Astrocyte (in vitro differentiated cells and primary cell): ENCODE results near the gene INSRR. TPM values are rescaled to one million over a fixed set of nuclear protein-coding genes. Genes with fewer than 3 reads are reported as not detected.

Experiments used
- DNase-seq: peaks from one replicate; pipeline ENCODE4 v3.0.0-alpha.2; 2010; ENCODE audit warnings: low read depth
- FAIRE-seq: peaks from 2 replicates; lab custom pipeline; 2011; peaks lifted over from hg19 to GRCh38; lab: Jason Lieb, UNC
- H2AFZ ChIP-seq: 2 replicates; pipeline ENCODE4 v1.6.0; 2012; ENCODE audit warnings: low read depth, low read length, inconsistent platforms
- H3K27ac ChIP-seq: 2 replicates; pipeline ENCODE4 v1.5.1; 2011; ENCODE audit warnings: low read depth, low read length, inconsistent platforms
- H3K27me3 ChIP-seq: 2 replicates; pipeline ENCODE4 v1.6.0; 2011; ENCODE audit warnings: low read length, inconsistent platforms; ENCODE audit not compliant: insufficient read depth
- H3K36me3 ChIP-seq: 2 replicates; pipeline ENCODE4 v1.5.1; 2011; ENCODE audit warnings: low read length, inconsistent platforms; ENCODE audit not compliant: insufficient read depth
- H3K4me1 ChIP-seq: 2 replicates; pipeline ENCODE4 v1.5.1; 2011; ENCODE audit warnings: low read length, inconsistent platforms; ENCODE audit not compliant: insufficient read depth
- H3K4me2 ChIP-seq: 2 replicates; pipeline ENCODE4 v1.6.0; 2012; ENCODE audit warnings: low read length, inconsistent platforms
- H3K4me3 ChIP-seq: 2 replicates; pipeline ENCODE4 v1.5.1; 2011; ENCODE audit warnings: low read depth, mild to moderate bottlenecking, low read length, inconsistent platforms; ENCODE audit not compliant: insufficient read depth
- H3K79me2 ChIP-seq: 2 replicates; pipeline ENCODE4 v1.6.0; 2012; ENCODE audit warnings: mild to moderate bottlenecking, low read length, inconsistent platforms; ENCODE audit not compliant: insufficient read depth
- H3K9ac ChIP-seq: 2 replicates; pipeline ENCODE4 v1.6.0; 2012; ENCODE audit warnings: mild to moderate bottlenecking, low read length, inconsistent platforms
- H3K9me3 ChIP-seq: 2 replicates; pipeline ENCODE4 v1.5.1; 2012; ENCODE audit warnings: low read depth, mild to moderate bottlenecking, low read length, inconsistent platforms; ENCODE audit not compliant: insufficient read depth
- H4K20me1 ChIP-seq: 2 replicates; pipeline ENCODE4 v1.6.0; 2012; ENCODE audit warnings: low read length, inconsistent platforms; ENCODE audit not compliant: insufficient read depth
- H3K27ac Mint-ChIP-seq: one replicate; pipeline ENCODE4 v1.8.0; 2021; ENCODE audit warnings: mild to moderate bottlenecking, mixed read lengths; ENCODE audit not compliant: unreplicated experiment
- H3K27me3 Mint-ChIP-seq: one replicate; pipeline ENCODE4 v1.8.0; 2021; ENCODE audit warnings: low read depth, mixed read lengths; ENCODE audit not compliant: unreplicated experiment
- H3K36me3 Mint-ChIP-seq: one replicate; pipeline ENCODE4 v1.8.0; 2021; ENCODE audit warnings: low read depth, mixed read lengths; ENCODE audit not compliant: unreplicated experiment
- H3K4me1 Mint-ChIP-seq: one replicate; pipeline ENCODE4 v1.8.0; 2021; ENCODE audit warnings: low read depth, mixed read lengths; ENCODE audit not compliant: unreplicated experiment
- H3K4me3 Mint-ChIP-seq: one replicate; pipeline ENCODE4 v1.8.0; 2021; ENCODE audit warnings: mild to moderate bottlenecking, moderate library complexity, mixed read lengths; ENCODE audit not compliant: unreplicated experiment
- H3K9me3 Mint-ChIP-seq: one replicate; pipeline ENCODE4 v1.8.0; 2021; ENCODE audit warnings: mild to moderate bottlenecking, mixed read lengths; ENCODE audit not compliant: unreplicated experiment
- CTCF ChIP-seq: IDR thresholded peaks from 2 replicates; pipeline ENCODE4 v1.5.1; 2011; ENCODE audit warnings: low read depth, mild to moderate bottlenecking, inconsistent platforms, low read length, moderate library complexity; ENCODE audit not compliant: insufficient read depth
- EZH2 ChIP-seq: IDR thresholded peaks from 2 replicates; pipeline ENCODE4 v1.6.1; 2012; ENCODE audit warnings: mild to moderate bottlenecking, low read length, inconsistent platforms; ENCODE audit not compliant: insufficient read depth
- total RNA-seq: library from RNA; stranded (reverse); gene quantifications from 2 replicates; pipeline ENCODE4 v1.2.1, GENCODE V29; 2021

Gene INSRR
- total RNA-seq, 1 donor from 2014 or later, result 0.05 TPM

- H4K20me1 ChIP-seq, result no peaks in the 10 kb centered on the region
- H2AFZ ChIP-seq, result no peak overlapping the region
- no peaks in the 10 kb centered on the region for H3K79me2 ChIP-seq
- TF ChIP-seq CTCF, result no peak
- TF ChIP-seq EZH2, result no peak
- FAIRE-seq, result no peak
- H3K36me3 ChIP-seq, result no peaks in the 10 kb centered on the region
- no peaks in the 10 kb centered on the region for H3K4me1 ChIP-seq
- no peak overlapping the region for H3K27ac ChIP-seq
- no peak for DNase-seq
- Mint-ChIP-seq H3K4me1 (peaks cover 5% of the 10 kb centered on the region), H3K9me3 (no peaks in the 10 kb centered on the region), H3K36me3 (no peaks in the 10 kb centered on the region), H3K4me3 (no peak overlapping the region), H3K27ac (no peak overlapping the region), H3K27me3 (peaks cover 88% of the 10 kb centered on the region)
- H3K4me3 ChIP-seq, result no peak overlapping the region
- no peak overlapping the region for H3K4me2 ChIP-seq
- no peak overlapping the region for H3K9ac ChIP-seq
- peaks cover 55% of the 10 kb centered on the region for H3K27me3 ChIP-seq
- H3K9me3 ChIP-seq, result no peaks in the 10 kb centered on the region
These were observed 22.7 kb upstream of the INSRR start for GRCh38 chr1:156881663-156882062.

DNA sequence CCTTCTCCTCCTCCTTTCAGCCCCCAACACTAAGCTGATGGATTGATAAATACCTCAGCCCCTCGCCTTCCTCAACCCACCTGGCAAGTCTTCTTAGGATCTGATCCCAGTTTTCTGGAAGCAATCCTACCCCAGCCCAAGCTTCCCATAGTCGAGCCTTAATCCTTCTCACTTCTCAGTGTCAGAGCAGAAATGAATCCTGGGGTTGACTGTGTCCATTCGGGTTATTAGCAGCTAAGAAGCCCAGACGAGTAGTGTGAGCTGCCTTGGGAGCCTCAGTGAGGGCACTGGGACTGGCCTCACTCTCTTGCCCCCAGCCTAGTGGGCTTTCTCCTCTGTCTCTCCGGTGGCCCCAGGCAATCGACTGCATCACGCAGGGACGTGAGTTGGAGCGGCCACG, 22.2 kb upstream of the INSRR start:
- Histone ChIP-seq H3K36me3 (no peaks in the 10 kb centered on the region), H3K79me2 (no peaks in the 10 kb centered on the region), H3K4me2 (no peak overlapping the region), H4K20me1 (no peaks in the 10 kb centered on the region), H3K27ac (no peak overlapping the region), H3K4me1 (no peaks in the 10 kb centered on the region), H3K27me3 (peaks cover 53% of the 10 kb centered on the region), H2AFZ (no peak overlapping the region), H3K4me3 (no peak overlapping the region), H3K9ac (no peak overlapping the region), H3K9me3 (no peaks in the 10 kb centered on the region)
- H3K4me3 Mint-ChIP-seq, result no peak overlapping the region
- H3K27me3 Mint-ChIP-seq, result peaks cover 88% of the 10 kb centered on the region
- no peaks in the 10 kb centered on the region for H3K36me3 Mint-ChIP-seq
- peaks cover 2% of the 10 kb centered on the region for H3K4me1 Mint-ChIP-seq
- no peak overlapping the region for H3K27ac Mint-ChIP-seq
- no peaks in the 10 kb centered on the region for H3K9me3 Mint-ChIP-seq
- TF ChIP-seq CTCF, result no peak
- no peak for TF ChIP-seq EZH2
- DNase-seq (no peak), FAIRE-seq (no peak)

- Mint-ChIP-seq H3K9me3 (no peaks in the 10 kb centered on the region), H3K4me1 (peaks cover 2% of the 10 kb centered on the region), H3K27ac (no peak overlapping the region), H3K36me3 (no peaks in the 10 kb centered on the region), H3K4me3 (no peak overlapping the region), H3K27me3 (peaks cover 88% of the 10 kb centered on the region)
- H3K9ac ChIP-seq, result no peak overlapping the region
- H3K4me3 ChIP-seq, result no peak overlapping the region
- H4K20me1 ChIP-seq, result no peaks in the 10 kb centered on the region
- DNase-seq (no peak), FAIRE-seq (no peak)
- no peaks in the 10 kb centered on the region for H3K4me1 ChIP-seq
- H3K4me2 ChIP-seq, result no peak overlapping the region
- H3K79me2 ChIP-seq, result no peaks in the 10 kb centered on the region
- no peak overlapping the region for H3K27ac ChIP-seq
- TF ChIP-seq EZH2 (no peak), CTCF (no peak)
- no peak overlapping the region for H2AFZ ChIP-seq
- H3K36me3 ChIP-seq, result no peaks in the 10 kb centered on the region
- peaks cover 58% of the 10 kb centered on the region for H3K27me3 ChIP-seq
- H3K9me3 ChIP-seq, result no peaks in the 10 kb centered on the region
These were observed 21.6 kb upstream of the INSRR start for GRCh38 chr1:156880473-156880872.
